ENCODE measurements around the gene NBPF9.
"Not testable (repeated sequence)": the region's sequence is repeated elsewhere in the genome, so short reads cannot be mapped to it uniquely, and the experiment has no call there.

The NBPF9 gene

GRCh38 chr1:149103109-149104081 lies at the start of gene NBPF9:
TSS of gene NBPF9 (minus strand) at chr1:149103551. CDS start at chr1:149082139, 21,412 bp downstream.
- peak; percentile 61 for DNase-seq

GRCh38 chr1:149149909-149150308 lies 46.6 kb upstream of the NBPF9 start:
- DNase-seq: not testable (repeated sequence)

GRCh38 chr1:149137585-149137984 lies 34.2 kb upstream of the NBPF9 start:
- not testable (repeated sequence) for DNase-seq

- not testable (repeated sequence) for DNase-seq
These were observed 27.6 kb upstream of the NBPF9 start for GRCh38 chr1:149130938-149131337.

- not testable (repeated sequence) for DNase-seq
These were observed 25.9 kb upstream of the NBPF9 start for GRCh38 chr1:149129245-149129644.

GRCh38 chr1:149126555-149127145 lies 23.3 kb upstream of the NBPF9 start:
- not testable (repeated sequence) for DNase-seq

GRCh38 chr1:149123948-149124926 lies 20.9 kb upstream of the NBPF9 start:
- peak; percentile 15 for DNase-seq

GRCh38 chr1:149112828-149113227 lies 9.5 kb upstream of the NBPF9 start:
- not testable (repeated sequence) for DNase-seq

- DNase-seq: not testable (repeated sequence)
These were observed 7.0 kb upstream of the NBPF9 start for GRCh38 chr1:149110343-149110742.

GRCh38 chr1:149102574-149102973 lies 777 bp downstream of the NBPF9 start:
- peak; percentile 52 for DNase-seq

- not testable (repeated sequence) for DNase-seq
These were observed 5.1 kb downstream of the NBPF9 start for GRCh38 chr1:149098276-149098675.

GRCh38 chr1:149093155-149093554 lies 10.2 kb downstream of the NBPF9 start:
- DNase-seq: not testable (repeated sequence)

- not testable (repeated sequence) for DNase-seq
These were observed 27.7 kb downstream of the NBPF9 start for GRCh38 chr1:149075505-149076127.

GRCh38 chr1:149064611-149065010 lies 38.7 kb downstream of the NBPF9 start:
- DNase-seq: not testable (repeated sequence)

GRCh38 chr1:149043056-149043455 lies 60.3 kb downstream of the NBPF9 start:
- not testable (repeated sequence) for DNase-seq

- DNase-seq: not testable (repeated sequence)
These were observed 69.4 kb downstream of the NBPF9 start for GRCh38 chr1:149033916-149034315.

GRCh38 chr1:149024327-149024726 lies 79.0 kb downstream of the NBPF9 start:
- not testable (repeated sequence) for DNase-seq

- DNase-seq: not testable (repeated sequence)
These were observed 84.8 kb downstream of the NBPF9 start for GRCh38 chr1:149018577-149018976.

- not testable (repeated sequence) for DNase-seq
These were observed 86.7 kb downstream of the NBPF9 start for GRCh38 chr1:149016626-149017025.

GRCh38 chr1:149015522-149015921 lies 87.8 kb downstream of the NBPF9 start:
- DNase-seq: not testable (repeated sequence)

- DNase-seq: not testable (repeated sequence)
These were observed 89.8 kb downstream of the NBPF9 start for GRCh38 chr1:149013513-149013912.

- DNase-seq: not testable (repeated sequence)
These were observed 90.8 kb downstream of the NBPF9 start for GRCh38 chr1:149012599-149012998.
